CD4-positive, alpha-beta T cell (primary cell): Measurements from ENCODE around the gene SPOP. TPM values are rescaled to one million over a fixed set of nuclear protein-coding genes. Genes with fewer than 3 reads are reported as not detected.
A peak's percentile ranks its signal among the peaks of the same experiment; 100 is the strongest.

Source experiments
- ATAC-seq: fragments of 200-7000 bp; cut with Tn5 transposase; one replicate; pipeline ENCODE4 v1.10.0; 2022; ENCODE audit warnings: mild to moderate bottlenecking; ENCODE audit not compliant: poor library complexity
- CTCF ChIA-PET: fragments of 350-600 bp; sonication (Branson Sonifier 250); formaldehyde crosslinking; loops from one replicate; lab custom pipeline; 2021; ENCODE audit warnings: antibody characterized with exemption, inconsistent platforms; lab: Charles Lee
- POLR2A ChIA-PET: fragments of 350-600 bp; sonication (Branson Sonifier 250); formaldehyde crosslinking; loops from one replicate; lab custom pipeline; 2021; ENCODE audit warnings: antibody characterized with exemption, inconsistent platforms; lab: Charles Lee
- DNase-seq, 14 experiments: peaks; one replicate each; pipeline ENCODE4 v3.0.0-alpha.2; 2013 to 2020; ENCODE audit warnings: mixed read lengths in 2 of 14
- H3K27ac ChIP-seq, 2 donors: one replicate each; pipeline versions ENCODE4 v1.5.1 to v1.7.0; 2013; ENCODE audit warnings: low read length in 2 of 2, low read depth in 1 of 2, mild to moderate bottlenecking in 1 of 2
- H3K27me3 ChIP-seq, 2 experiments: 1 replicate in 1 of 2; 2 replicates in 1 of 2; pipeline versions ENCODE4 v1.6.1 to v1.7.0; 2013; ENCODE audit warnings: low read length in 2 of 2, control low read depth in 1 of 2, mild to moderate bottlenecking in 1 of 2, moderate library complexity in 1 of 2; ENCODE audit not compliant: insufficient read depth in 2 of 2, control insufficient read depth in 1 of 2
- H3K36me3 ChIP-seq: one replicate; pipeline ENCODE4 v1.6.1; 2013; ENCODE audit warnings: low read length, control low read depth; ENCODE audit not compliant: insufficient read depth
- H3K4me1 ChIP-seq: one replicate; pipeline ENCODE4 v1.6.1; 2013; ENCODE audit warnings: low read length, control low read depth; ENCODE audit not compliant: insufficient read depth
- H3K4me3 ChIP-seq: one replicate; pipeline ENCODE4 v1.5.1; 2013; ENCODE audit warnings: mild to moderate bottlenecking, low read length, moderate library complexity
- H3K9me3 ChIP-seq, 2 experiments: 1 replicate in 1 of 2; 2 replicates in 1 of 2; pipeline versions ENCODE4 v1.6.1 to v1.7.0; 2013; ENCODE audit warnings: low read length in 2 of 2, mild to moderate bottlenecking in 2 of 2, control low read depth in 1 of 2, moderate library complexity in 1 of 2; ENCODE audit not compliant: control insufficient read depth in 1 of 2, insufficient read depth in 1 of 2
- H3K27ac Mint-ChIP-seq: one replicate; pipeline ENCODE4 v1.8.0; 2020; ENCODE audit warnings: mixed read lengths
- H3K27me3 Mint-ChIP-seq: one replicate; pipeline ENCODE4 v1.8.0; 2021; ENCODE audit warnings: mixed read lengths
- H3K36me3 Mint-ChIP-seq: one replicate; pipeline ENCODE4 v1.8.0; 2021; ENCODE audit warnings: low read depth, mixed read lengths
- H3K4me1 Mint-ChIP-seq: one replicate; pipeline ENCODE4 v1.8.0; 2021; ENCODE audit warnings: low read depth, mixed read lengths
- H3K4me3 Mint-ChIP-seq: one replicate; pipeline ENCODE4 v1.8.0; 2020; ENCODE audit warnings: mild to moderate bottlenecking, mixed read lengths
- H3K9me3 Mint-ChIP-seq: one replicate; pipeline ENCODE4 v1.8.0; 2020; ENCODE audit warnings: mixed read lengths
- CTCF ChIP-seq: fragments of 200-600 bp; IDR thresholded peaks from one replicate; pipeline ENCODE4 v1.8.0; 2022; ENCODE audit warnings: antibody characterized with exemption, mild to moderate bottlenecking
- intact Hi-C, 2 experiments: fragments of 100-400 bp; cut with DNase I in 1 of 2; cut with micrococcal nuclease in 1 of 2; formaldehyde crosslinking; loops; one replicate each; pipeline versions ENCODE4 v1.15.1 to v1.9.0; 2023 to 2025; cut with DNase I, micrococcal nuclease
- total RNA-seq, 174 experiments: library from RNA in 2 of 174; stranded (reverse) in 2 of 174; gene quantifications; one replicate each; pipeline ENCODE4 v1.2.3 and lab custom pipeline; 2021 to 2026

Gene SPOP
- total RNA-seq, 2 experiments from 2014 or later = 38.7 to 41.5 TPM

GRCh38 chr17:49715717-49716279, 37.9 kb upstream of the SPOP start:
- peak in 7 of 14 experiments; percentile 20 to 85 (median 39) for DNase-seq
- Mint-ChIP-seq H3K27me3 (no peaks in the 10 kb centered on the region), H3K4me3 (peak overlapping the region; percentile 58), H3K36me3 (peaks cover 94% of the 10 kb centered on the region), H3K27ac (peak overlapping the region; percentile 80), H3K9me3 (no peaks in the 10 kb centered on the region), H3K4me1 (peaks cover 34% of the 10 kb centered on the region)
- POLR2A ChIA-PET = interaction anchor here (1.0 to 3.2 kb wide), 7 partner anchors 8 to 73 kb away, joined by 6 to 25 read pairs (median 13); partner anchors contain the start of genes FAM117A, KAT7 and SLC35B1
- intact Hi-C loops = loop anchor here (2.0 kb wide), 2 partner anchors 23 to 47 kb away; no protein-coding TSS in a partner anchor
- Histone ChIP-seq H3K4me1 (peaks cover 49% of the 10 kb centered on the region), H3K27ac (peak overlapping the region; percentile 62 to 86), H3K4me3 (no peak overlapping the region), H3K36me3 (peaks cover 88% of the 10 kb centered on the region), H3K27me3 (no peaks in the 10 kb centered on the region), H3K9me3 (no peaks in the 10 kb centered on the region)
- no peak for TF ChIP-seq CTCF
- ATAC-seq = peak; percentile 72
- CTCF ChIA-PET = interaction anchor here (0.5 to 2.6 kb wide), 9 partner anchors 8 to 1992 kb away, joined by 3 to 10 read pairs (median 3); partner anchors contain the start of genes FAM117A and SLC35B1

- peaks cover 86% of the 10 kb centered on the region for H3K36me3 ChIP-seq
- no peak overlapping the region for H3K4me3 ChIP-seq
- no peaks in the 10 kb centered on the region for H3K27me3 ChIP-seq
- ChIA-PET POLR2A (interaction anchor here (0.7 to 3.2 kb wide), 7 partner anchors 13 to 73 kb away, joined by 3 to 25 read pairs (median 13); partner anchors contain the start of genes FAM117A and KAT7), CTCF (interaction anchor here (1.1 to 2.6 kb wide), 5 partner anchors 7 to 73 kb away, joined by 3 to 10 read pairs (median 4); partner anchors contain the start of gene SLC35B1)
- peak overlapping the region; percentile 62 to 86 for H3K27ac ChIP-seq
- intact Hi-C loops = no loop called here
- Mint-ChIP-seq H3K27me3 (no peaks in the 10 kb centered on the region), H3K4me1 (peaks cover 34% of the 10 kb centered on the region), H3K9me3 (no peaks in the 10 kb centered on the region), H3K4me3 (peak overlapping the region; percentile 1), H3K36me3 (peaks cover 94% of the 10 kb centered on the region), H3K27ac (peak overlapping the region; percentile 80)
- TF ChIP-seq CTCF = no peak
- H3K4me1 ChIP-seq = peaks cover 49% of the 10 kb centered on the region
- DNase-seq (peak in 6 of 14 experiments; percentile 16 to 79 (median 60)), ATAC-seq (peak; percentile 45)
- H3K9me3 ChIP-seq = no peaks in the 10 kb centered on the region
Observed at GRCh38 chr17:49715216-49715615, 37.3 kb upstream of the SPOP start.

- no peaks in the 10 kb centered on the region for H3K9me3 Mint-ChIP-seq
- intact Hi-C loops = loop anchor here (1.0 to 10.0 kb wide), 9 partner anchors 30 to 386 kb away; partner anchors contain the start of genes FAM117A (in 2 of the 2), KAT7 (in 2 of the 2), DLX3 (in 1 of the 2) and PDK2 (in 1 of the 2)
- Histone ChIP-seq H3K4me1 (peaks cover 37% of the 10 kb centered on the region), H3K27ac (peak overlapping the region; percentile 14 to 94), H3K4me3 (peak overlapping the region; percentile 81), H3K27me3 (no peaks in the 10 kb centered on the region), H3K36me3 (peaks cover 67% of the 10 kb centered on the region), H3K9me3 (no peaks in the 10 kb centered on the region)
- TF ChIP-seq CTCF = peak; percentile 42
- peak overlapping the region; percentile 99 for H3K4me3 Mint-ChIP-seq
- H3K27ac Mint-ChIP-seq = peak overlapping the region; percentile 87
- DNase-seq (peak in 4 of 14 experiments; percentile 11 to 54 (median 30)), ATAC-seq (peak; percentile 7)
- peaks cover 81% of the 10 kb centered on the region for H3K36me3 Mint-ChIP-seq
- no peaks in the 10 kb centered on the region for H3K27me3 Mint-ChIP-seq
- peaks cover 49% of the 10 kb centered on the region for H3K4me1 Mint-ChIP-seq
- POLR2A ChIA-PET = interaction anchor here (0.7 to 3.5 kb wide), 27 partner anchors 8 to 764 kb away, joined by 3 to 77 read pairs (median 7); partner anchors contain the start of genes FAM117A, KAT7 and SPOP
- CTCF ChIA-PET = interaction anchor here (0.7 to 5.3 kb wide), 23 partner anchors 8 to 141 kb away, joined by 3 to 67 read pairs (median 5); partner anchors contain the start of genes FAM117A and KAT7
Observed at GRCh38 chr17:49708515-49709183, 30.8 kb upstream of the SPOP start.
